H54 (cell line): ENCODE measurements around the gene FAAP100.

ENCODE experiments used
- DNase-seq: peaks from one replicate; pipeline ENCODE4 v3.0.0; 2011; ENCODE audit warnings: low spot score, mixed read lengths; ENCODE audit not compliant: insufficient read length
- FAIRE-seq: peaks from 3 replicates; lab custom pipeline; 2011; peaks lifted over from hg19 to GRCh38; lab: Jason Lieb, UNC
- POLR2A ChIP-seq: IDR thresholded peaks from 2 replicates; pipeline ENCODE4 v1.6.1; 2011; ENCODE audit warnings: low read depth, mild to moderate bottlenecking, low read length

Gene FAAP100

DNA sequence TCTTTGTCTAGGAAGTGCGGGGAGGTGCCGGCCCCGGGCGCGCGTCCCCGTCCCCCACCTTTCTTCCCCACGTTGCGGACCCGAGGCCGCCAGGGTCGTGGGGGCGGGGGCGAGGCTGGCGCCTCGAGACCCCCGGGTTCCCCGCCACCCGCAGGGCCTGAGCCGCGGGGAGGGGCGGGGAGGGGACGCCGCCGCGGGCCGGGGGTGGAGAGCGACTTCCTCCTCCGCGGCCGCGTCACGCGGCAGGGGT, 37.7 kb downstream of the FAAP100 start:
- TF ChIP-seq POLR2A = no peak

DNA sequence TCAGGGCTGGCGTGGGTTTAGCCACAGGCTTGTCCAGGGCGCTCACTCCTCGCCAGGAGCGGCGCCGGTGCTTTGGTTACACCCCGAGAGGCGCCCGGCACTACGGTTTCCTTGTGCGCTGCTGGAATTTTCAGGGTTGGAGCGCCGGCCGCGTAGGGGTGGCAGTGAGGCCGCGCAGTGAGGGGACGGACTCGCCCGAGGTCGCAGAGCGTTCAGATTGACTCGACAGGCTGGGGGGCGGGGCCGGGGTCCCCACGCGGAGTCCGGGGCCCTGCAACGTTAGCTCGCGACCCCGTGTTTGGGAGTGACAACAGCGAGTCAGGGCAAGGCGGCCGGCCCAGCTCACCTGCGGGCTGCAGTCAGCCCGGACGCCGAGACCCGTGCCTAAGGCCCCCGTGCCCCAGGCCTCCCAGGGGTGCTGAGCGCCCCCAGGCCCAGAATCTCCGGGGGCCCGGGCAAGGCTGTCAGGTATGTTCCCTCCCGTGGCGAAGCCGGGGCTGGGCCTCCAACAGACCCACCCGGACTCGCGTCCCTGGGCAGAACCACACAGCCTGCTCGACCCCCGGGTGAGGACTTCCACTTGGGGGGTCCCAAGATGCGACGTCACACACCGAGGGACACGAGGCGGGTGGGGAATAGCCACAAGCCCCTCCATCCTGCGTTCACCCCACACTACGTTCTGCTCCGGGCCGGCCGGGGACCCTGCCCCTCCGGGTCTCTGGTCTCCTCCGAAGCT, 38.2 kb downstream of the FAAP100 start:
- DNase-seq (no peak), FAIRE-seq (no peak)
- no peak; the same call in 1 of the 2 replicates for TF ChIP-seq POLR2A

More for the DNA sequence above, 37.7 kb downstream of the FAAP100 start:
- DNase-seq = no peak
- FAIRE-seq = no peak

DNA sequence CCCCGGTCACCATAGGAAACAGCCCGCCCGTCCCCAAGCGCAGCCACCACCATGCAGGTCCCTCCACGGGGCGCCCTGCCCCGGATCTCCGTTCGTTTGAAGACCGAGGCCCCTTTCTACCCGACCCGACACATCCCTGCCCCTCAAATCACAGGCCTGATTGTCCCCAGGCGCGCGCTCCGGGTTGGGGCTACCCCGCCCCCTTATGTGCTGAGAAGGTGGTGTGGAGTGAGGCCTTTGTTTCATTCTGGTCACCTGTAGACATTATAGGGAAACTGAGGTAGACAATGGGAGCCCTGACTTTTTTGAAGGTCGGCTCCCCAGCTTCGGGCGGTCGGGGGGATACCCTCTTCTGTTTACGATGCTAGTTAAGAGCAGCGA, 38.8 kb downstream of the FAAP100 start:
- TF ChIP-seq POLR2A = no peak
- DNase-seq = no peak
- no peak for FAIRE-seq

DNA sequence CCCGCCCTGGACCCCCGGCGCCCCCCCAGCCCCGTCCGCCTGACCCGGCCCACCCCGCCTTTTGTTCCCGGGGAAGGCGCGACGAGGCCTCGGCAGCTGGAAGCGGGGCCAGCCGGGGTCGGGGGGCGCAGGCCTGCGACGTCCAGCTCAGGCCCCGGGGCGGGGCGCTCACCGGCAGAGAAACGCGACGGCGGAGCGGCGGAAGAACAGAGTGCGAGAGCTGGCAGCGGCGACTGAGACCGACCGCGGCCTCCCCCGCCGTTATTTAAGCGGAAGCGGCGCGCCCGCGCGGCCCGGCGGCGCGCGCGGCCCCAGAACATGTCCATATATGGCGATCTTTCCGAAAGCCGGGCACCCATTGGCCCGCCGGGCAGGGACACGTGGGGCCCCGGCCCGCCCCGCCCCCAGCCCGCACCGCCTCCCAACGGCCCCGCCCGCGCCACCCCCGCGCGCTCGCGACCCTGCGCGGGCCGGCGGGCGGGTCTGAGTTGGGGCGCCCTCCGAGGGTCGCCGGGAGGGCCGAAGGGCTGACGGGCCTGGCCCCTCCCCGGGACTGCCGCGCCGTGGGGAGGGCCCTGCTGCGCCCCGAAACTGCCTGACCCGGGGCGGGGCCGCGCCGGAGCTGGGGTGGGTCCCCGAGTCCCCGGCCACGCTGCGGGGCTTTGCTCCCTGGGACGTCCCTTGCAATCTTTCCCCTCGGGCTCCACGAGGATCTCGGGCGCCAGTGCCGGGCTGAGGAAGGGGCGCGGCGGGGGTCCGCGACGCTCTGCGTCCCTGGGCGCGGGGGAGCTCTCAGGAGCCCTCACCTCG, 39.4 kb downstream of the FAAP100 start, which contains the start of gene ACTG1:
Gene ACTG1 (minus strand): TSS at position 238 of the 810 bp plus-strand sequence. CDS start 445 bp downstream, outside the sequence.
- peak; percentile 94 for DNase-seq
- FAIRE-seq = no peak
- peak; percentile 99 for TF ChIP-seq POLR2A

DNA sequence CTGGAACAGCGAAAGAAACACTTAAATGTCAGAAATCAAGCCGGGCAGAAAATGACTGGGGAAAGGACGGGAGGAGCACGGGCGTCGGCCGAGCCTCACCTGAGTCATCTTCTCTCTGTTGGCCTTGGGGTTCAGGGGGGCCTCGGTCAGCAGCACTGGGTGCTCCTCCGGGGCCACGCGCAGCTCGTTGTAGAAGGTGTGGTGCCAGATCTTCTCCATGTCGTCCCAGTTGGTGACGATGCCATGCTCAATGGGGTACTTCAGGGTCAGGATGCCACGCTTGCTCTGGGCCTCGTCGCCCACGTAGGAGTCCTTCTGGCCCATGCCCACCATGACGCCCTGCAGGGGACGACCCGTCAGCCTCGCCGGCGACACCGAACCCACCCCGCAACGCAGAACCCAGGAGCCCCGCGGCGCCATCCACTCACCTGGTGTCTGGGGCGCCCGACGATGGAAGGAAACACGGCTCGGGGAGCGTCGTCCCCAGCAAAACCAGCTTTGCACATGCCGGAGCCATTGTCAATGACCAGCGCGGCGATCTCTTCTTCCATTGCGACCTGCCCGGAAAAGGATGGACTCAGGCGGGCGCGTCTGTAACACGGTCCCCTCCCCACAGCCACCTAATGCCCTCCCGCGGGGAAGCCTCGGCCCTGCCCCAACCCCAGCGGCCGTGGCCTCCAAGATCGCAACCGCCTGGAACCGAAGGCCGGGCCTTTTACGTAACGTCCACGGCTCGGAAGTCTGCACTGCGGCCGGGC, 40.2 kb downstream of the FAAP100 start:
- TF ChIP-seq POLR2A = peak; percentile 30
- FAIRE-seq = no peak
- no peak for DNase-seq

DNA sequence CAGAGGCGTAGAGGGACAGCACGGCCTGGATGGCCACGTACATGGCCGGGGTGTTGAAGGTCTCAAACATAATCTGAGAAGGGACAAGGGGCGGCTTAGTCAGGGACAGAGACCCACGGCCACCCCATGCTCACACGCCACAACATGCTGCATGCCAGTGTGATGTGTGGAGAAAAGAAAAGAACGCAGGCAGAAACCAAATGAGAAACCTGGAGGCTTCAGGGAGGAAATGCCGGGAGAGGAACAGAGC, 40.7 kb downstream of the FAAP100 start:
- FAIRE-seq = no peak
- DNase-seq = no peak
- no peak for TF ChIP-seq POLR2A

DNA sequence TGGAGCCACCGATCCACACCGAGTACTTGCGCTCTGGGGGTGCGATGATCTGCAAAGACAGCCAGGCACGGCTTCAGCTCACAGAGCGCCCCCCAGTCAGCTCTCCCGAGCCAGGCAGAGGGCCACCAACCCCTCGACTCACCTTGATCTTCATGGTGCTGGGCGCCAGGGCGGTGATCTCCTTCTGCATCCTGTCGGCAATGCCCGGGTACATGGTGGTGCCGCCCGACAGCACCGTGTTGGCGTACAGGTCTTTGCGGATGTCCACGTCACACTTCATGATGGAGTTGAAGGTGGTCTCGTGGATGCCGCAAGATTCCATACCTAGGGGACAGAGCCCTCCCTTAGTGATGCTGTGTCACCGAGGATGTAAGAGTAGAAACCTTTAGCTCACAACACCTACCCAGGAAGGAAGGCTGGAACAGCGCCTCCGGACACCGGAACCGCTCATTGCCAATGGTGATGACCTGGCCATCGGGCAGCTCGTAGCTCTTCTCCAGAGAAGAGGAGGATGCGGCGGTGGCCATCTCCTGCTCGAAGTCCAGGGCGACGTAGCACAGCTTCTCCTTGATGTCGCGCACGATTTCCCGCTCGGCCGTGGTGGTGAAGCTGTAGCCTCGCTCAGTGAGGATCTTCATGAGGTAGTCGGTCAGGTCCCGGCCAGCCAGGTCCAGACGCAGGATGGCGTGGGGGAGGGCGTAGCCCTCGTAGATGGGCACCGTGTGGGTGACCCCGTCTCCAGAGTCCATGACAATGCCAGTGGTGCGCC, 41.2 kb downstream of the FAAP100 start:
- FAIRE-seq (no peak), DNase-seq (no peak)

DNA sequence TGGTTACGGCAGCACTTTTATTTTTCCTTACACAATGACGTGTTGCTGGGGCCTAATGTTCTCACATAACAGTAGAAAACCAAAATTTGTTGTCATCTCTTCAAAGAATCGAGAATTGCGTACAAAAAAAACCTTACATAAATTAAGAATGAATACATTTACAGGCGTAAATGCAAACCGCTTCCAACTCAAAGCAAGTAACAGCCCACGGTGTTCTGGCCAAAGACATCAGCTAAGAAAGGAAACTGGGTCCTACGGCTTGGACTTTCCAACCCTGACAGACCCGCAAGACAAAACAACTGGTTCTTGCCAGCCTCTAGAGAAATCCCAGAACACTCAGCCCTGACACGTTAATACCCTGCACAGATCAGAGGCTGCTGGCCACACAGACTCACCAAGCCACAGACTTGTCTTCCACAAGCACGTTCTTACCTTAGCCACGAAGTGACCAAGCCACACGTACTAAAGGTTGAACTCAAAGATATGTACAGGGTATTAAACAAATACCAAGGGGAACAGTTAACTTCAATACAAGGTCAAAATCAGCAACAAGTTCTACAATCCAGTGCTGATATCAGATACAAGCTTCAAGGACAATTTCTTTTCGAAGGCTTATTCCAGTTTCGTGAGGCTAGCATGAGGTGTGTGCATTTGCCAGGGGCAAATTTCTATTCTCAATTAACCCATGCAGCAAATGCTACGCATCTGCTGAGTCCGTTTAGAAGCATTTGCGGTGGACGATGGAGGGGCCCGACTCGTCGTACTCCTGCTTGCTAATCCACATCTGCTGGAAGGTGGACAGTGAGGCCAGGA, 42.0 kb downstream of the FAAP100 start:
- FAIRE-seq (no peak), DNase-seq (no peak)
- no peak; the same call in 1 of the 2 replicates for TF ChIP-seq POLR2A

More for the DNA sequence above, 41.2 kb downstream of the FAAP100 start:
- peak; percentile 28; the same call in 1 of the 2 replicates for TF ChIP-seq POLR2A

DNA sequence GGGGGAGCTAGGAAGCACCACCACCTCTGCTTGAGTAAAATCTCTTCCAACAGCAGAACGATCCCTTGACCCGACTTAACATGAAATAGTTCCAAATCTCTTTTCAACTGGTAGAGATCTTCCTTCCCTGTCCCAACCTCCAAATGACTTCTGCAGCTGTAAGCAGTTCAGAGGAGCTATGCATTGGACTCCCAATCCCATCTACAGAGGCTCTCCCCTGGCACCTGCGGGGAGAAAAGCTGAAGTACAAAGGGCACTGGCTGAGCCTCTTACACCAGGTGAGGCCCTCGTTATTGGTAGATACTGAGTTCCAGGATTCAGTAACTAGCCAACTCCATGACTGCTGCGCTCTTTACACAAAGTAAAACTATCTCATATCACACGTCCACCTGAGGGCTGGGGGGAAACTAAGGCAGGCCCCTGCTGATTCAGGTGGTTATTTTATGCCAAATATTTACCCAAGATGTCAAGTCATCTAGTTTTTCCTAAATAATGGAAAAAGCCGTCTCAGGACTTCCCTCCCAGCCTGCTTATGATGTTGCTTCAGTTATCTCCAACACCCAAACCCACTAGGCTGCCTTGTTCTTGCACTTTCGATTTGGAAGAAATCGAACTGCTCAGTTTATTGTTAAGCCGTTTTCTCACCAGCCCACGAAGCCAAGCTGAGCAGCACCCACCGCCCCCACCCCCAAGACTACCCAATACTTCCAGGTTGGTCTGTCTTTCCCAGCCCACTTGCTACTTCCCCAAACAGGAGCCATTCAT, 42.8 kb downstream of the FAAP100 start:
- TF ChIP-seq POLR2A = peak; percentile 7; the same call in 1 of the 2 replicates
- FAIRE-seq (no peak), DNase-seq (no peak)

DNA sequence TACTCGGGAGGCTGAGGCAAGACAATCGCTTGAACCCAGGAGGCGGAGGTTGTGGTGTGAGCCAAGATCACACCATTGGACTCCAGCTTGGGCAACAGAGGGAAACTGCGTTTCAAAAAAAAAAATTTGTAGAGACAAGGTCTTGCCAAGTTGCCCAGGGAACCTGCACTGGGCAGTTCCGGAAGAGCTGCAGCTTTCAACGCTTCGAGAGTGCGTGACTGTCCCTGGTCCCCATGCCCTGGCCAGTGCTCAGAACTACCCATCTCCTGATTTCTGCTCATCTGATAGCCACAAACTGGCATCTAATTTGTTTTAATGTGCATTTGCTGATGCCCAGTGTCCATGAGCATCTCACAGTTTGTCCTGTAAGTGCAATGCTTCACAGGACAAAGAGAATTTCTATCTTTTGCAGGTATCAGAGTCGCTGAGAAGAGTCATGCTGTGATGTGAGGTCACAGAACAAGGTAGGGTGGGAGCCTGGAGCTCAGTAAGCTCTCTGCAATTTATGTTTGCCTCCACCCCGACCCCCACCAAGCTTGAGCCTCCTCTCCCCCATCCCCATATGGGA, 43.4 kb downstream of the FAAP100 start:
- FAIRE-seq (no peak), DNase-seq (no peak)
- TF ChIP-seq POLR2A = peak; percentile 39

DNA sequence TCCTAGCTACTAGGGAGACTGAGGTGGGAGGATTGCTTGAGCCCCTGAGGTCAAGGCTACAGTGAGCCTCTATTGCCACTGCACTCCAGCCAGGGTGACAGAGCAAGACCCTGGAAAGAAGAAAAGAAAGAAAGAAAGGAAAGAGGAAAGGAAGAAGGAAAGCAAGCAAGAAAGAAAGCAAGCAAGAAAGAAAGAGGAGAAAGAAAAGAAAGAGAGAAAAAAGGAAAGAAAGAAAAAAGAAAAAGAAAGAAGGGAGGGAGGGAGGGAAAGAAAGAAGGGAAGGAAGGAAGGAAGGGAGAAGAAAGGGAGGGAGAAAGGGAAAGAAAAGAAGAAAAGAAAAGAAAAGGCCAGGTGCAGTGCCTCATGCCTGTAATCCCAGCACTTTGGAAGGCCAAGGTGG, 48.5 kb downstream of the FAAP100 start:
- FAIRE-seq (no peak), DNase-seq (no peak)
- no peak for TF ChIP-seq POLR2A
